H1 (cell line): ENCODE measurements around the gene MBD3L2B. TPM values are rescaled to one million over a fixed set of nuclear protein-coding genes. Genes with fewer than 3 reads are reported as not detected.

Experiments
- CTCF ChIA-PET: fragments of 300-600 bp; sonication (Branson Sonifier 250); formaldehyde crosslinking; loops from one replicate; lab custom pipeline; 2021; ENCODE audit not compliant: partially characterized antibody; lab: Charles Lee
- POLR2A ChIA-PET: fragments of 300-600 bp; sonication (Branson Sonifier 250); formaldehyde crosslinking; loops from one replicate; lab custom pipeline; 2021; ENCODE audit warnings: inconsistent platforms; ENCODE audit not compliant: partially characterized antibody; lab: Charles Lee
- DNase-seq, 2 experiments: peaks; one replicate each; pipeline versions ENCODE4 v3.0.0 to v3.0.0-alpha.2; 2010 to 2022; ENCODE audit warnings: low spot score in 2 of 2, low read depth in 1 of 2, mixed read lengths in 1 of 2
- FAIRE-seq: peaks from 2 replicates; lab custom pipeline; 2011; peaks lifted over from hg19 to GRCh38; lab: Jason Lieb, UNC
- H2AFZ ChIP-seq: 2 replicates; pipeline ENCODE4 v1.8.1; 2012; ENCODE audit warnings: low read length, inconsistent platforms
- H2AK5ac ChIP-seq: 2 replicates; pipeline ENCODE4 v1.6.1; 2013; ENCODE audit warnings: low read depth, low read length
- H2BK120ac ChIP-seq: replicated peaks from 2 replicates; pipeline ENCODE3; 2013; ENCODE audit warnings: low read depth, low read length, inconsistent platforms
- H2BK12ac ChIP-seq: 2 replicates; pipeline ENCODE4 v1.6.1; 2013; ENCODE audit warnings: low read depth, low read length
- H2BK15ac ChIP-seq: 2 replicates; pipeline ENCODE4 v1.6.1; 2013; ENCODE audit warnings: low read length
- H2BK20ac ChIP-seq: 2 replicates; pipeline ENCODE4 v1.6.1; 2013; ENCODE audit warnings: low read length
- H2BK5ac ChIP-seq: 2 replicates; pipeline ENCODE4 v1.6.1; 2013; ENCODE audit warnings: low read depth, low read length
- H3K14ac ChIP-seq: 2 replicates; pipeline ENCODE4 v1.6.1; 2013; ENCODE audit warnings: inconsistent platforms; ENCODE audit not compliant: insufficient read length
- H3K18ac ChIP-seq: 2 replicates; pipeline ENCODE4 v1.6.1; 2013; ENCODE audit warnings: low read length; ENCODE audit errors: extremely low read depth
- H3K23ac ChIP-seq: 2 replicates; pipeline ENCODE4 v1.6.1; 2013; ENCODE audit warnings: inconsistent platforms; ENCODE audit not compliant: insufficient read length
- H3K23me2 ChIP-seq: 2 replicates; pipeline ENCODE4 v1.6.1; 2013; ENCODE audit warnings: low read depth, low read length
- H3K27ac ChIP-seq: 2 replicates; pipeline ENCODE4 v1.6.1; 2011; ENCODE audit warnings: low read depth, low read length, inconsistent platforms
- H3K27me3 ChIP-seq, 4 experiments: replicated peaks in 1 of 4; 1 replicate in 1 of 4; 2 replicates in 3 of 4; pipeline versions ENCODE4 v1.6.1 to v1.8.1; 2011 to 2013; ENCODE audit warnings: low read length in 3 of 4, mild to moderate bottlenecking in 3 of 4, inconsistent platforms in 2 of 4, mixed read lengths in 2 of 4, moderate library complexity in 1 of 4; ENCODE audit not compliant: control insufficient read depth in 3 of 4, insufficient read depth in 3 of 4; ENCODE audit errors: extremely low read depth in 1 of 4
- H3K36me3 ChIP-seq, 4 experiments: 2 replicates each; pipeline versions ENCODE4 v1.6.1 to v1.8.1; 2011 to 2013; ENCODE audit warnings: mild to moderate bottlenecking in 4 of 4, low read length in 3 of 4, moderate library complexity in 2 of 4, control low read depth in 1 of 4, inconsistent platforms in 1 of 4; ENCODE audit not compliant: insufficient read depth in 4 of 4, control insufficient read depth in 2 of 4
- H3K4ac ChIP-seq: replicated peaks from 2 replicates; pipeline ENCODE3; 2013; ENCODE audit warnings: low read length, low read depth, mixed read lengths, inconsistent platforms; ENCODE audit not compliant: insufficient read length
- H3K4me1 ChIP-seq, 4 experiments: replicated peaks in 1 of 4; 1 replicate in 1 of 4; 2 replicates in 3 of 4; pipeline versions ENCODE4 v1.6.1 to v1.8.1; 2011 to 2013; ENCODE audit warnings: low read length in 3 of 4, inconsistent platforms in 2 of 4, mixed read lengths in 1 of 4; ENCODE audit not compliant: insufficient read depth in 4 of 4, control insufficient read depth in 3 of 4
- H3K4me2 ChIP-seq, 2 experiments: 2 replicates each; pipeline versions ENCODE4 v1.6.1 to v1.8.1; 2011 to 2013; ENCODE audit warnings: low read depth in 2 of 2, low read length in 2 of 2, control low read depth in 1 of 2, inconsistent platforms in 1 of 2, mild to moderate bottlenecking in 1 of 2; ENCODE audit not compliant: insufficient read depth in 1 of 2
- H3K4me3 ChIP-seq, 4 experiments: fragments of 200-600, 300-600 bp in 1 of 4; sonication (generic), shearing (Covaris generic), sonication (Bioruptor Twin) in 1 of 4; 2 replicates each; pipeline versions ENCODE4 v1.5.1 to v1.8.1; 2011 to 2016; ENCODE audit warnings: low read length in 4 of 4, low read depth in 3 of 4, control low read depth in 2 of 4, inconsistent platforms in 2 of 4, mild to moderate bottlenecking in 2 of 4, mixed read lengths in 1 of 4, moderate library complexity in 1 of 4; ENCODE audit not compliant: insufficient read depth in 2 of 4; ENCODE audit errors: extremely low read depth in 1 of 4
- H3K56ac ChIP-seq: replicated peaks from 2 replicates; pipeline ENCODE3; 2013; ENCODE audit warnings: low read depth, mild to moderate bottlenecking, mixed read lengths, low read length, inconsistent platforms; ENCODE audit not compliant: insufficient read length
- H3K79me1 ChIP-seq: 2 replicates; pipeline ENCODE4 v1.6.1; 2013; ENCODE audit warnings: low read depth, low read length, control low read depth
- H3K79me2 ChIP-seq, 2 experiments: 2 replicates each; pipeline versions ENCODE4 v1.6.1 to v1.8.1; 2012 to 2013; ENCODE audit warnings: low read length in 2 of 2, mild to moderate bottlenecking in 2 of 2, inconsistent platforms in 1 of 2; ENCODE audit not compliant: insufficient read depth in 2 of 2, control insufficient read depth in 1 of 2
- H3K9ac ChIP-seq, 4 experiments: replicated peaks in 1 of 4; 1 replicate in 1 of 4; 2 replicates in 3 of 4; pipeline versions ENCODE4 v1.6.1 to v1.8.1; 2011 to 2013; ENCODE audit warnings: low read depth in 3 of 4, low read length in 3 of 4, control low read depth in 2 of 4, mild to moderate bottlenecking in 2 of 4, moderate library complexity in 2 of 4, inconsistent platforms in 1 of 4; ENCODE audit errors: extremely low read depth in 1 of 4
- H3K9me3 ChIP-seq, 2 experiments: 2 replicates each; pipeline versions ENCODE4 v1.6.1 to v1.8.1; 2012 to 2013; ENCODE audit warnings: mild to moderate bottlenecking in 2 of 2, moderate library complexity in 2 of 2, control low read depth in 1 of 2, inconsistent platforms in 1 of 2, low read depth in 1 of 2, low read length in 1 of 2, mixed read lengths in 1 of 2; ENCODE audit not compliant: insufficient read depth in 2 of 2
- H4K20me1 ChIP-seq, 2 experiments: replicated peaks in 1 of 2; 2 replicates each; pipeline versions ENCODE3 to v1.8.1; 2011 to 2013; ENCODE audit warnings: inconsistent platforms in 2 of 2, low read length in 2 of 2, mild to moderate bottlenecking in 1 of 2; ENCODE audit not compliant: insufficient read depth in 2 of 2, control insufficient read depth in 1 of 2
- H4K5ac ChIP-seq: 2 replicates; pipeline ENCODE4 v1.6.1; 2013; ENCODE audit warnings: low read length, low read depth, mixed read lengths, inconsistent platforms; ENCODE audit not compliant: insufficient read length
- H4K8ac ChIP-seq: 2 replicates; pipeline ENCODE4 v1.8.0; 2013; ENCODE audit warnings: mild to moderate bottlenecking, moderate library complexity, low read length, inconsistent platforms; ENCODE audit not compliant: insufficient read depth; ENCODE audit errors: extremely low read depth
- H4K91ac ChIP-seq: replicated peaks from 2 replicates; pipeline ENCODE3; 2013; ENCODE audit warnings: low read length, mixed read lengths, inconsistent platforms; ENCODE audit not compliant: insufficient read length
- BCL11A ChIP-seq, 2 experiments: IDR thresholded peaks; one replicate each; pipeline ENCODE4 v1.6.1; 2011; ENCODE audit warnings: low read depth in 2 of 2, low read length in 2 of 2, mild to moderate bottlenecking in 2 of 2
- FOSL1 ChIP-seq: IDR thresholded peaks from 2 replicates; pipeline ENCODE4 v1.6.1; 2011; ENCODE audit warnings: mild to moderate bottlenecking, low read depth, low read length, moderate library complexity; ENCODE audit not compliant: insufficient read depth
- JUN ChIP-seq: IDR thresholded peaks from 2 replicates; pipeline ENCODE4 v1.6.1; 2011; ENCODE audit warnings: low read depth, mild to moderate bottlenecking, improper control_type of control experiment, low read length
- JUND ChIP-seq: IDR thresholded peaks from 2 replicates; pipeline ENCODE4 v1.6.1; 2011; ENCODE audit warnings: mild to moderate bottlenecking, improper control_type of control experiment, low read length
- POLR2A ChIP-seq, 2 experiments: IDR thresholded peaks; 1 replicate in 1 of 2; 2 replicates in 1 of 2; pipeline ENCODE4 v1.6.1; 2011; ENCODE audit warnings: low read depth in 2 of 2, low read length in 2 of 2, mild to moderate bottlenecking in 2 of 2; ENCODE audit errors: control extremely low read depth in 1 of 2
- POLR2AphosphoS5 ChIP-seq: IDR thresholded peaks from 2 replicates; pipeline ENCODE4 v1.6.1; 2011; ENCODE audit warnings: low read depth, low read length
- POU5F1 ChIP-seq: IDR thresholded peaks from 2 replicates; pipeline ENCODE4 v1.6.1; 2011; ENCODE audit warnings: low read depth, mild to moderate bottlenecking, low read length, moderate library complexity
- RAD21 ChIP-seq, 2 experiments: IDR thresholded peaks in 1 of 2; conservative IDR thresholded peaks in 1 of 2; 2 replicates each; pipeline ENCODE4 v1.6.1; 2011; ENCODE audit warnings: low read depth in 2 of 2, low read length in 2 of 2, improper control_type of control experiment in 1 of 2, inconsistent platforms in 1 of 2, mild to moderate bottlenecking in 1 of 2, moderate library complexity in 1 of 2
- RNF2 ChIP-seq: fragments of 200-900, 300-1000 bp; sonication (generic); IDR thresholded peaks from 2 replicates; pipeline ENCODE4 v1.7.1; 2016; ENCODE audit warnings: borderline replicate concordance, low read depth, mild to moderate bottlenecking, antibody characterized with exemption, low read length; ENCODE audit not compliant: poor library complexity, severe bottlenecking; ENCODE audit errors: missing control alignments
- SIN3A ChIP-seq, 2 experiments: IDR thresholded peaks in 1 of 2; conservative IDR thresholded peaks in 1 of 2; 2 replicates each; pipeline ENCODE4 v1.6.1; 2011 to 2012; ENCODE audit warnings: low read length in 2 of 2, improper control_type of control experiment in 1 of 2, low read depth in 1 of 2, mild to moderate bottlenecking in 1 of 2
- SIRT6 ChIP-seq: IDR thresholded peaks from one replicate; pipeline ENCODE4 v1.7.1; 2012; ENCODE audit warnings: low read length, inconsistent platforms
- SUZ12 ChIP-seq: fragments of 200-600 bp; sonication (generic); IDR thresholded peaks from 2 replicates; pipeline ENCODE4 v1.6.1; 2012; ENCODE audit warnings: mild to moderate bottlenecking, inconsistent platforms, low read length, moderate library complexity, mixed read lengths
- TAF7 ChIP-seq: optimal IDR thresholded peaks from 2 replicates; pipeline ENCODE3; 2011; ENCODE audit warnings: low read depth, mild to moderate bottlenecking, inconsistent platforms, low read length, moderate library complexity, borderline replicate concordance
- TEAD4 ChIP-seq: IDR thresholded peaks from 2 replicates; pipeline ENCODE4 v1.6.1; 2012; ENCODE audit warnings: low read depth, low read length, inconsistent platforms, mixed read lengths
- WGBS, 2 experiments: shearing (Covaris generic) in 1 of 2; methylation state at CpG; one replicate each; pipeline versions ENCODE4 v1.1.6 to v1.1.7; 2013 to 2015; ENCODE audit warnings: low lambda C conversion rate in 2 of 2, mixed read lengths in 2 of 2, inconsistent platforms in 1 of 2, low coverage in 1 of 2, missing lambda C conversion rate in 1 of 2; ENCODE audit not compliant: insufficient replicate concordance in 2 of 2, insufficient coverage in 1 of 2, insufficient read length in 1 of 2; ENCODE audit errors: extremely low coverage in 1 of 2, missing lambda C conversion rate in 1 of 2; 5-methylcytosine and 5-hydroxymethylcytosine counted together
- polyA plus RNA-seq, 7 experiments: library from polyadenylated mRNA; depleted of rRNA in 3 of 7; stranded (reverse) in 5 of 7; unstranded in 2 of 7; fragments of >200 nt in 5 of 7; fragments of 200-250 nt in 2 of 7; gene quantifications; 1 replicate in 5 of 7; 2 replicates in 1 of 7; 4 replicates in 1 of 7; pipeline versions ENCODE4 v1.2.1 to v1.2.3, GENCODE V29; 2011 to 2013; ENCODE audit warnings: missing spikeins in 2 of 7, mixed read lengths in 2 of 7
- total RNA-seq: library from RNA; stranded (reverse); fragmentation: NEBNext Ultra II Directional; extraction: Animal tissue kit (Norgen Biotek cat#: 25700); gene quantifications from 2 replicates; pipeline ENCODE4 v1.2.1, GENCODE V29; 2021
- TF ChIP-seq, protein P1 (sequence below): IDR thresholded peaks from 2 replicates; pipeline ENCODE4 v1.6.1; 2012; ENCODE audit warnings: inconsistent platforms

The MBD3L2B gene
- total and polyA plus RNA-seq, 2 of the 8 experiments (the other 6 are each of a cell fraction or from before 2014, with no cell fraction given) = not detected

- H3K23ac ChIP-seq = no peak overlapping the region
- CTCF ChIA-PET = no interaction called here
- 89% methylated on average over 3 of the region's 4 CpGs; no CpG with 5 or more reads in 1 of the 2 experiments for WGBS, 2 experiments
- H3K4me3 ChIP-seq = no peak overlapping the region
- H3K36me3 ChIP-seq = no peaks in the 10 kb centered on the region
- no peak overlapping the region for H2BK15ac ChIP-seq
- FAIRE-seq (no peak), DNase-seq (no peak)
- no peaks in the 10 kb centered on the region for H3K4me1 ChIP-seq
- no peak overlapping the region for H2BK120ac ChIP-seq
- no peak overlapping the region for H2AK5ac ChIP-seq
- POLR2A ChIA-PET = no interaction called here
- no peak overlapping the region for H2BK5ac ChIP-seq
- no peaks in the 10 kb centered on the region for H4K20me1 ChIP-seq
- no peak overlapping the region for H2BK12ac ChIP-seq
- no peak overlapping the region for H4K91ac ChIP-seq
- H3K56ac ChIP-seq = no peak overlapping the region
- no peak overlapping the region for H3K4me2 ChIP-seq
- no peak overlapping the region for H3K18ac ChIP-seq
- H2AFZ ChIP-seq = no peak overlapping the region
- no peak overlapping the region for H3K9ac ChIP-seq
- no peaks in the 10 kb centered on the region for H3K27me3 ChIP-seq
- no peaks in the 10 kb centered on the region for H3K79me1 ChIP-seq
- H3K4ac ChIP-seq = no peak overlapping the region
- no peaks in the 10 kb centered on the region for H3K23me2 ChIP-seq
- no peaks in the 10 kb centered on the region for H3K79me2 ChIP-seq
- peaks cover 40 to 57% of the 10 kb centered on the region in 2 experiments for H3K9me3 ChIP-seq
- H4K8ac ChIP-seq = no peak overlapping the region
- H4K5ac ChIP-seq = no peak overlapping the region
- H3K14ac ChIP-seq = no peak overlapping the region
- no peak overlapping the region for H2BK20ac ChIP-seq
- H3K27ac ChIP-seq = no peak overlapping the region
- TF ChIP-seq SUZ12 (no peak), JUN (no peak), JUND (no peak), RAD21 (IDR thresholded peaks at IDR 0.05 in 1 of 2, conservative IDR thresholded peaks at IDR 0.05 in 1 of 2; ENCODE audit: low read depth in 2 of 2, low read length in 2 of 2) (no peak), BCL11A (IDR thresholded peaks at IDR 0.05; ENCODE audit: low read depth in 2 of 2, low read length in 2 of 2) (no peak), POU5F1 (no peak), SIRT6 (no peak), RNF2 (no peak), TAF7 (no peak), TEAD4 (no peak), FOSL1 (no peak), POLR2A (IDR thresholded peaks at IDR 0.05; ENCODE audit: control extremely low read depth in 1 of 2, low read depth in 2 of 2, low read length in 2 of 2) (no peak), POLR2AphosphoS5 (no peak), SIN3A (conservative IDR thresholded peaks at IDR 0.05 in 1 of 2, IDR thresholded peaks at IDR 0.05 in 1 of 2; ENCODE audit: low read depth in 1 of 2, low read length in 2 of 2) (no peak)
- TF ChIP-seq, protein P1, sequence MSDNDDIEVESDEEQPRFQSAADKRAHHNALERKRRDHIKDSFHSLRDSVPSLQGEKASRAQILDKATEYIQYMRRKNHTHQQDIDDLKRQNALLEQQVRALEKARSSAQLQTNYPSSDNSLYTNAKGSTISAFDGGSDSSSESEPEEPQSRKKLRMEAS = no peak
Observed at GRCh38 chr19:7007859-7008258, 13.4 kb downstream of the MBD3L2B start.
